Mucosa of descending colon (tissue), 3 donors: Measurements from ENCODE around the gene FPR2. TPM values are rescaled to one million over a fixed set of nuclear protein-coding genes. Genes with fewer than 3 reads are reported as not detected.

Source experiments
- ATAC-seq: fragments of 200-7000 bp; cut with Tn5 transposase; one replicate; pipeline ENCODE4 v1.9.1; 2020; ENCODE audit warnings: mild to moderate bottlenecking, moderate library complexity
- DNase-seq, 3 donors: peaks; one replicate each; pipeline ENCODE4 v3.0.0-alpha.2; 2020
- H3K36me3 ChIP-seq: fragments of 200-600 bp; one replicate; pipeline ENCODE4 v1.8.0; 2021; ENCODE audit warnings: low read depth, mild to moderate bottlenecking
- H3K4me1 ChIP-seq: fragments of 200-600 bp; one replicate; pipeline ENCODE4 v1.8.0; 2021; ENCODE audit warnings: low read depth, mild to moderate bottlenecking
- H3K4me3 ChIP-seq: fragments of 200-600 bp; one replicate; pipeline ENCODE4 v1.8.0; 2021; ENCODE audit warnings: mild to moderate bottlenecking
- H3K9me3 ChIP-seq: fragments of 200-600 bp; one replicate; pipeline ENCODE4 v1.8.0; 2021; ENCODE audit warnings: mild to moderate bottlenecking
- intact Hi-C, 2 donors: fragments of 100-400 bp; cut with DNase I in 1 of 2; cut with micrococcal nuclease in 1 of 2; formaldehyde crosslinking; loops; one replicate each; pipeline versions ENCODE4 v1.11.0 to v1.11.1; 2022; cut with DNase I, micrococcal nuclease
- total RNA-seq, 3 donors: library from RNA; stranded (reverse); fragmentation: NEBNext Ultra II Directional in 2 of 3; extraction: Animal tissue kit (Norgen Biotek cat#: 25700) in 2 of 3; gene quantifications; one replicate each; pipeline versions ENCODE4 v1.2.1 to v1.2.4, GENCODE V29; 2021 to 2023
- TF ChIP-seq, protein P1 (sequence below): fragments of 200-600 bp; IDR thresholded peaks from one replicate; pipeline ENCODE4 v1.8.0; 2022; ENCODE audit warnings: antibody characterized with exemption, mild to moderate bottlenecking
- donor health status: DM: no; HTN: no; CAD: no; lungs with moderate emphysema.
- donor health status: DM: no; HTN: no; CAD: no.
- donor health status: DM: no; HTN: yes; CAD: no.

Gene FPR2
- total RNA-seq, 3 donors from 2014 or later = 0.41 to 2.7 TPM; not detected in 1

DNA sequence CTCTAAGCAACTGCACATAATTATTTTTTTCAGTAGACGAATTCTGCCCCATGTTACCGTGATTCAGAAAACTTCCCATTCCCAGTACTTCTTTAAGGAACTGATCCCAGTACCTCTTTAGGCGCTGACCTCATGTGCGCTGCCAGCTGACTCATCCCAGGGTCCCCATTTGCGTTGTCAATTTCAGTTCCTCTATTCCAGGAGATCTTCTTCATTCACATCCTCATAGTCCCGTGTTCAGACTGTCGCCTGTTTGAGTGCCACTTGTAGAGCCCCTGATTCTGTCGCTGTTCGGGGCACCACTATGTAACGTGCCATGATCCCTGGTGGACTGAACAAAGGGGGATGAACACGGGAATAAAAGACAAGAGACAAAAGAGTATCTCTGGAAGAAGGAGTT lies 50.4 kb downstream of the FPR2 start:
- ATAC-seq = peak; percentile 24
- peaks cover 15% of the 10 kb centered on the region for H3K9me3 ChIP-seq
- no peak overlapping the region for H3K4me3 ChIP-seq
- TF ChIP-seq, protein P1, sequence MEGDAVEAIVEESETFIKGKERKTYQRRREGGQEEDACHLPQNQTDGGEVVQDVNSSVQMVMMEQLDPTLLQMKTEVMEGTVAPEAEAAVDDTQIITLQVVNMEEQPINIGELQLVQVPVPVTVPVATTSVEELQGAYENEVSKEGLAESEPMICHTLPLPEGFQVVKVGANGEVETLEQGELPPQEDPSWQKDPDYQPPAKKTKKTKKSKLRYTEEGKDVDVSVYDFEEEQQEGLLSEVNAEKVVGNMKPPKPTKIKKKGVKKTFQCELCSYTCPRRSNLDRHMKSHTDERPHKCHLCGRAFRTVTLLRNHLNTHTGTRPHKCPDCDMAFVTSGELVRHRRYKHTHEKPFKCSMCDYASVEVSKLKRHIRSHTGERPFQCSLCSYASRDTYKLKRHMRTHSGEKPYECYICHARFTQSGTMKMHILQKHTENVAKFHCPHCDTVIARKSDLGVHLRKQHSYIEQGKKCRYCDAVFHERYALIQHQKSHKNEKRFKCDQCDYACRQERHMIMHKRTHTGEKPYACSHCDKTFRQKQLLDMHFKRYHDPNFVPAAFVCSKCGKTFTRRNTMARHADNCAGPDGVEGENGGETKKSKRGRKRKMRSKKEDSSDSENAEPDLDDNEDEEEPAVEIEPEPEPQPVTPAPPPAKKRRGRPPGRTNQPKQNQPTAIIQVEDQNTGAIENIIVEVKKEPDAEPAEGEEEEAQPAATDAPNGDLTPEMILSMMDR = no peak
- peak in 1 of 3 donors; percentile 28 for DNase-seq
- H3K36me3 ChIP-seq = no peaks in the 10 kb centered on the region
- no peaks in the 10 kb centered on the region for H3K4me1 ChIP-seq
- intact Hi-C loops = no loop called here

DNA sequence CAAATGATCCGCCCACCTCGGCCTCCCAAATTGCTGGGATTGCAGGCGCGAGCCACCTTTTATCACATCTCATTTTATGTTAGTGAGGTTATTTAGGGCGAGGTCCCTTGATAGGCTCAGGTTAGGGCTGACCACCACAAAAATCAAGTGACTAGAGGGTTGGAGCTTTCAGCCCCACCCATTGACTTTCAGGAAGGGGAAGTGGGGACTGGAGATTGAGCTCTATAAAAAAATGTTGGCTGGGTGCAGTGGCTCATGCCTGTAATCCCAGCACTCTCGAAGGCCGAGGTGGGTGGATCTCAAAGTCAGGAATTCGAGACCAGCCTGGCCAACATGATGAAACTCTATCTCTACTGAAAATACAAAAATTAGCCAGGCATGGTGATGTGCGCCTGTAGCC lies 54.1 kb downstream of the FPR2 start:
- Histone ChIP-seq H3K4me1 (no peaks in the 10 kb centered on the region), H3K36me3 (no peaks in the 10 kb centered on the region), H3K4me3 (no peak overlapping the region), H3K9me3 (peaks cover 15% of the 10 kb centered on the region)
- ATAC-seq (no peak), DNase-seq (no peak)
- TF ChIP-seq, protein P1 = no peak
- intact Hi-C loops = no loop called here

DNA sequence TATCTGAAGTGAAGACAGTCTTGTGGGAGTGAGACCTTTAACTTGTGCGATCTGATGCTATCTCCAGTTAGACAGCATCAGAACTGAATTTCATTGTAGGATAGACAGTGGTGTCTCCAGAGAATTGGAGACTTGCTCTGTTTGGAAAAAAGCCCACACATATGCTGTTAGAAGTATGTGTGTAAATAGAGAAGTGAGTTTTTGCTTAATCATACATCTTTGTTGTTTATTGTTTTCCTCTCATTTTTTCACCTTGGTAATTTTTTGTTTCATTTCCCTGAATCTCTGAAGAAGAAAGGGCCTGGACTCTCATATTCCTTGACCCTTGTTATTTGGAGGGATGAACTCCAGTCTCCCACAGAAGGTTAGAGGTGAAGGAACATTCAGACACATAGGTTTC lies 55.7 kb downstream of the FPR2 start:
- ATAC-seq = no peak
- Histone ChIP-seq H3K4me1 (no peaks in the 10 kb centered on the region), H3K9me3 (peaks cover 15% of the 10 kb centered on the region), H3K36me3 (no peaks in the 10 kb centered on the region), H3K4me3 (no peak overlapping the region)
- TF ChIP-seq, protein P1 = no peak
- intact Hi-C loops = no loop called here
- DNase-seq = no peak

DNA sequence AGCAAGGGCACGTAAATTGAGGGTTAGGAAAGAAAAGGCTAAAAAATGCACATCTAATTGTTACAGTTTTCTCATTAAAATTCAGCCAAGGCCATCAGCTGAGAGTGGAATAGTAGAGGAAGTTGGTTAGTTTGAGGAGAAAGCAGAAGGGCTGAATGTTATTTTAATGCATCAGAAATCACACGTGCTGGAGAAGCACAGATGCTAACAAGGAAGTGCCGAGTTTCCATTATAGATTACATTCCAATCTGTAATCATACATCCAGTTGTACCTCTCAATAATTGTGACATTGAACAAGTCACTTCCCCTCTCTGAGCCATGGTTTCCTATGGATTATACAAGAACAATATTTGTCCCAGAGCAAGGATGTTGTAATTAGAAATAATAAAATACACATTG lies 59.0 kb downstream of the FPR2 start:
- no peaks in the 10 kb centered on the region for H3K36me3 ChIP-seq
- no peak overlapping the region for H3K4me3 ChIP-seq
- no peak for DNase-seq
- H3K4me1 ChIP-seq = no peaks in the 10 kb centered on the region
- TF ChIP-seq, protein P1 = no peak
- H3K9me3 ChIP-seq = no peaks in the 10 kb centered on the region
- intact Hi-C loops = no loop called here
- ATAC-seq = no peak

Other genes starting within 250 kb of the FPR2 start
- 1 to 10 TPM in 2 of 3 donors, under 1 TPM in 1; 0.75 to 3.6 (median 2.8) TPM for gene SIGLEC6, start 229.5 kb upstream of the FPR2 start, total RNA-seq
- gene ZNF175, start 189.9 kb upstream of the FPR2 start, total RNA-seq = 10 to 100 TPM in 1 of 3 donors, 1 to 10 TPM in 2; 9.4 to 13.6 (median 9.8) TPM
- gene SIGLEC5, start 130.8 kb upstream of the FPR2 start, total RNA-seq = under 1 TPM in 2 of 3 donors, not detected in 1; 0.32 to 0.84 TPM
- 1 to 10 TPM in 2 of 3 donors, not detected in 1; 3.5 to 7.9 TPM for gene SIGLEC14, start 114.4 kb upstream of the FPR2 start, total RNA-seq
- 10 to 100 TPM in 1 of 3 donors, 1 to 10 TPM in 2; 2.9 to 35.5 (median 4.1) TPM for gene SPACA6, start 67.8 kb upstream of the FPR2 start, total RNA-seq
- gene HAS1, start 37.2 kb upstream of the FPR2 start, total RNA-seq = under 1 TPM in 2 of 3 donors, not detected in 1; 0.14 to 0.51 TPM
- 10 to 100 TPM in 1 of 3 donors, 1 to 10 TPM in 1, not detected in 1; 3.6 to 14.5 TPM for gene FPR1, start 9.3 kb upstream of the FPR2 start, total RNA-seq
- 1 to 10 TPM; 3.6 to 9.8 (median 7.4) TPM for gene FPR3, start 34.0 kb downstream of the FPR2 start, total RNA-seq
- gene ZNF577, start 126.8 kb downstream of the FPR2 start, total RNA-seq = 10 to 100 TPM in 1 of 3 donors, 1 to 10 TPM in 2; 5.8 to 17.2 (median 9.7) TPM
- 10 to 100 TPM in 1 of 3 donors, 1 to 10 TPM in 2; 7.5 to 15.8 (median 9.0) TPM for gene ZNF649, start 143.8 kb downstream of the FPR2 start, total RNA-seq
- gene ZNF613, start 166.3 kb downstream of the FPR2 start, total RNA-seq = 1 to 10 TPM; 6.6 to 9.3 (median 8.0) TPM
- 10 to 100 TPM; 13.5 to 21.8 (median 21.1) TPM for gene ZNF350, start 225.7 kb downstream of the FPR2 start, total RNA-seq
- 10 to 100 TPM in 1 of 3 donors, 1 to 10 TPM in 2; 5.0 to 15.5 (median 6.3) TPM for gene ZNF615, start 247.0 kb downstream of the FPR2 start, total RNA-seq